Measurements from ENCODE around the gene CEPT1.
"Not testable (repeated sequence)": the region's sequence is repeated elsewhere in the genome, so short reads cannot be mapped to it uniquely, and the experiment has no call there.

CEPT1 gene

DNA sequence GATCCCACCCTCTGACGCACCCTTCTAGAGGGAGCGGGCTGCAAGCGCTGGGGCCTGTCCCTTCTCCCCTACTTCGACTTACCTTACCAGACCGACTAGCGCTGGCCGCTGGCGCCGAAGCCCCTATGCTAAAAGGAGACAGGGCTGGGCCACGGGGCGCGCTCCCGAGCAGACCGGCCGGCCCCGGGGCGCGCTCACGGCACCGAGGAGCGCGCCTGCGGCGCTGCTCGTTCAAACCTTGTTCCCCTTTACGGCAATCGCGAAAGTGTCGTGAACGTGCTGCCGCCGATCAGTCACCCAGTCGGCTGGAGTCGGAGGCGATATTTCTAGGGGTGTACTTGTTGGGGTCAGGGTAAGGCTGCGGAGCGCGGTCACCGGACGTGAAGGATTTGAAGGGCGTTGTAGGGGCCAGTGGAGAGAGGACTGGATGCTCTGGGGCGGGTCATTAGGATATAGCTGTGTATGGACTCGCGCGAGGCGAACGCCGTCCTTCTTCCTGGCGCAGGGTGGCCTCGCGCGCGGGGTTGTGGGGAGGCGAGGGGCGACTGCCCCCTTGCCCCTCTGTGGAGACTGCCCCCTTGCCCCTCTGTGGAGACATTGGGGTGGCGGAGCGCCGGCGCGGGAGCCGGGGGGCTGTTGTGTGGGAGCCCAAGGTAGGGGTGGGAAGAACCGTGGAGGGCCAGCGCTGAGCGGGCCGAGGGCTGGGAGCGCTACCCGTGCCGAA, at the start of gene CEPT1, which contains the start of gene DRAM2:
TSS of gene CEPT1 (plus strand) at position 268 of the 724 bp plus-strand sequence. CDS start 7,492 bp downstream, outside the sequence.
TSS of gene DRAM2 (minus strand) at position 138 of the 724 bp plus-strand sequence. CDS start 8,539 bp downstream, outside the sequence.
- Histone ChIP-seq H3K27ac (ENCODE audit: low read depth, low read length) (peak within 1 kb of the TSS; percentile 93), H3K9me3 (ENCODE audit: low read length) (no peaks in the 10 kb centered on the region), H3K27me3 (ENCODE audit: control insufficient read depth in 1 of 2, insufficient read depth in 2 of 2, low read length in 2 of 2) (no peaks in the 10 kb centered on the region), H3K9ac (ENCODE audit: low read length) (peak within 1 kb of the TSS; percentile 62), H3K4me3 (ENCODE audit: low read depth in 1 of 2, low read length in 2 of 2) (peak within 1 kb of the TSS; percentile 78 to 95), H3K36me3 (ENCODE audit: insufficient read depth, low read length) (peaks cover 2% of the 10 kb centered on the region), H3K4me1 (ENCODE audit: insufficient read depth, low read length) (peaks cover 15% of the 10 kb centered on the region)

DNA sequence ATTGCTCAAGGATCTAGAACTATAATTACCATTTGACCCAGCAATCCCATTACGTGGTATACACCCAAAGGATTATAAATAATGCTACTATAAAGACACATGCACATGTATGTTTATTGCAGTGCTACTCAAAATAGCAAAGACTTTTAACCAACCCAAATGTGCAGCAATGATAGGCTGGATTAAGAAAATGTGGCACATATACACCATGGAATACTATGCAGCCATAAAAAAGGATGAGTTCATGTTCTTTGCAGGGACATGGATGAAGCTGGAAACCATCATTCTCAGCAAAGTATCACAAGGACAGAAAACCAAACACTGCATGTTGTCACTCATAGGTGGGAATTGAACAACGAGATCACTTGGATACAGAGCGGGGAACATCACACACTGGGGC, 44.6 kb upstream of the CEPT1 start:
- H3K9me3 ChIP-seq (ENCODE audit: low read length); H3K27me3 ChIP-seq (ENCODE audit: control insufficient read depth in 1 of 2, insufficient read depth in 2 of 2, low read length in 2 of 2); H3K27ac ChIP-seq (ENCODE audit: low read depth, low read length); H3K4me1 ChIP-seq (ENCODE audit: insufficient read depth, low read length); H3K36me3 ChIP-seq (ENCODE audit: insufficient read depth, low read length); H3K4me3 ChIP-seq (ENCODE audit: low read depth in 1 of 2, low read length in 2 of 2); H3K9ac ChIP-seq (ENCODE audit: low read length): not testable (repeated sequence)

GRCh38 chr1:111097356-111098099, 42.5 kb upstream of the CEPT1 start:
- H3K27ac ChIP-seq (ENCODE audit: low read depth, low read length) = no peak overlapping the region
- H3K9me3 ChIP-seq (ENCODE audit: low read length) = peaks cover 3% of the 10 kb centered on the region
- no peak overlapping the region for H3K9ac ChIP-seq (ENCODE audit: low read length)
- no peaks in the 10 kb centered on the region for H3K36me3 ChIP-seq (ENCODE audit: insufficient read depth, low read length)
- H3K4me1 ChIP-seq (ENCODE audit: insufficient read depth, low read length) = no peaks in the 10 kb centered on the region
- H3K4me3 ChIP-seq (ENCODE audit: low read depth in 1 of 2, low read length in 2 of 2) = no peak overlapping the region
- H3K27me3 ChIP-seq (ENCODE audit: control insufficient read depth in 1 of 2, insufficient read depth in 2 of 2, low read length in 2 of 2) = no peaks in the 10 kb centered on the region

DNA sequence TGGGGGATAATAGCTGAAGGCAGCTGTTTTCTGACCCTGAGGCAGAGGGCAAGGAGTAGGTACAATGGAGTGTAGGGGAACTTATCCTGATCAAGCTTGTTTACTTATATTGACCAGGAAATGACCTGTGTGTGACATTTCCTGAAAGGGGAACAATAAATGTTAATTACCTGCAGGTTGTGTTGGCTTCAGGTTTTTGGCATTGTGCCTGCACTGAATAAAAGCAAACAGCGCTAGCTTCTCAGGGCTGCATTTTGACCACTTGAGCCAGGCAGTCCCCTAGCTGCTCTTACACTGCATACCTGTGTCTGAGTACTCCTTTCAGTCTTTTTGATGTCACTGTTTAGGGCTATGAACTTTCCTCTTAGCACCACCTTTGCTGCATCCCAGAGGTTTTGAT, 40.7 kb upstream of the CEPT1 start:
- Histone ChIP-seq H3K27ac (ENCODE audit: low read depth, low read length) (no peak overlapping the region), H3K27me3 (ENCODE audit: control insufficient read depth in 1 of 2, insufficient read depth in 2 of 2, low read length in 2 of 2) (no peaks in the 10 kb centered on the region), H3K9me3 (ENCODE audit: low read length) (peaks cover 3% of the 10 kb centered on the region), H3K36me3 (ENCODE audit: insufficient read depth, low read length) (no peaks in the 10 kb centered on the region), H3K9ac (ENCODE audit: low read length) (no peak overlapping the region), H3K4me1 (ENCODE audit: insufficient read depth, low read length) (no peaks in the 10 kb centered on the region), H3K4me3 (ENCODE audit: low read depth in 1 of 2, low read length in 2 of 2) (no peak overlapping the region)

GRCh38 chr1:111101854-111102642, 38.0 kb upstream of the CEPT1 start:
- Histone ChIP-seq H3K9ac (ENCODE audit: low read length) (no peak overlapping the region), H3K36me3 (ENCODE audit: insufficient read depth, low read length) (no peaks in the 10 kb centered on the region), H3K9me3 (ENCODE audit: low read length) (peaks cover 3% of the 10 kb centered on the region), H3K27me3 (ENCODE audit: control insufficient read depth in 1 of 2, insufficient read depth in 2 of 2, low read length in 2 of 2) (no peaks in the 10 kb centered on the region), H3K27ac (ENCODE audit: low read depth, low read length) (no peak overlapping the region), H3K4me1 (ENCODE audit: insufficient read depth, low read length) (no peaks in the 10 kb centered on the region), H3K4me3 (ENCODE audit: low read depth in 1 of 2, low read length in 2 of 2) (no peak overlapping the region)

GRCh38 chr1:111104981-111105380, 35.0 kb upstream of the CEPT1 start:
- Histone ChIP-seq H3K4me3 (ENCODE audit: low read depth in 1 of 2, low read length in 2 of 2) (no peak overlapping the region), H3K27ac (ENCODE audit: low read depth, low read length) (no peak overlapping the region), H3K27me3 (ENCODE audit: control insufficient read depth in 1 of 2, insufficient read depth in 2 of 2, low read length in 2 of 2) (no peaks in the 10 kb centered on the region), H3K36me3 (ENCODE audit: insufficient read depth, low read length) (no peaks in the 10 kb centered on the region), H3K9me3 (ENCODE audit: low read length) (peaks cover 6% of the 10 kb centered on the region), H3K4me1 (ENCODE audit: insufficient read depth, low read length) (no peaks in the 10 kb centered on the region), H3K9ac (ENCODE audit: low read length) (no peak overlapping the region)

GRCh38 chr1:111110197-111110899, 29.7 kb upstream of the CEPT1 start:
- Histone ChIP-seq H3K9me3 (ENCODE audit: low read length) (peaks cover 3% of the 10 kb centered on the region), H3K27ac (ENCODE audit: low read depth, low read length) (no peak overlapping the region)

GRCh38 chr1:111116496-111116895, 23.5 kb upstream of the CEPT1 start:
- H3K36me3 ChIP-seq (ENCODE audit: insufficient read depth, low read length) = peaks cover 26% of the 10 kb centered on the region
- no peak overlapping the region for H3K9ac ChIP-seq (ENCODE audit: low read length)
- H3K27ac ChIP-seq (ENCODE audit: low read depth, low read length) = no peak overlapping the region
- H3K9me3 ChIP-seq (ENCODE audit: low read length) = no peaks in the 10 kb centered on the region
- H3K4me1 ChIP-seq (ENCODE audit: insufficient read depth, low read length) = no peaks in the 10 kb centered on the region
- no peak overlapping the region for H3K4me3 ChIP-seq (ENCODE audit: low read depth in 1 of 2, low read length in 2 of 2)
- no peaks in the 10 kb centered on the region for H3K27me3 ChIP-seq (ENCODE audit: control insufficient read depth in 1 of 2, insufficient read depth in 2 of 2, low read length in 2 of 2)

More at GRCh38 chr1:111110197-111110899, 29.7 kb upstream of the CEPT1 start:
- H3K36me3 ChIP-seq (ENCODE audit: insufficient read depth, low read length) = no peaks in the 10 kb centered on the region
- no peaks in the 10 kb centered on the region for H3K27me3 ChIP-seq (ENCODE audit: control insufficient read depth in 1 of 2, insufficient read depth in 2 of 2, low read length in 2 of 2)
- no peaks in the 10 kb centered on the region for H3K4me1 ChIP-seq (ENCODE audit: insufficient read depth, low read length)
- H3K9ac ChIP-seq (ENCODE audit: low read length) = no peak overlapping the region
- H3K4me3 ChIP-seq (ENCODE audit: low read depth in 1 of 2, low read length in 2 of 2) = no peak overlapping the region

DNA sequence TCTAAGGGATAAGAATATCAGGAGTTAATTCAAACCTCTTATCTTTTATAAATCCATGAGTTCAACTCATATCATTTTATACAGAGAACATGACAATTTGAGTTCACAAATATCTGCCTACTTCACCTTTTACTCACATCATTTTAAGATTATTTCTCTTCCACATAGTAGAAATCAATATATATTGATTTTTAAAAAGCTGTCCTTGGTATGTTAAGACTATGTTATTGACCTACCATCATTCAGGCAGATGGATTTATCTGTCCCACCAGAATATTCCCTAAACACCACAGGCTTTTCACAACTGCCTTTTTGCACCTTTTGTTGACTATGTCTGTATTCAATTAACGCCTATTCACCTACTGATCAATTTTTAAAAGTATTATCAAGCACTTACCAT, 13.7 kb upstream of the CEPT1 start:
- no peak overlapping the region for H3K27ac ChIP-seq (ENCODE audit: low read depth, low read length)
- H3K9me3 ChIP-seq (ENCODE audit: low read length) = no peaks in the 10 kb centered on the region
- no peaks in the 10 kb centered on the region for H3K27me3 ChIP-seq (ENCODE audit: control insufficient read depth in 1 of 2, insufficient read depth in 2 of 2, low read length in 2 of 2)
- no peak overlapping the region for H3K4me3 ChIP-seq (ENCODE audit: low read depth in 1 of 2, low read length in 2 of 2)
- H3K36me3 ChIP-seq (ENCODE audit: insufficient read depth, low read length) = peaks cover 33% of the 10 kb centered on the region
- no peaks in the 10 kb centered on the region for H3K4me1 ChIP-seq (ENCODE audit: insufficient read depth, low read length)
- no peak overlapping the region for H3K9ac ChIP-seq (ENCODE audit: low read length)

DNA sequence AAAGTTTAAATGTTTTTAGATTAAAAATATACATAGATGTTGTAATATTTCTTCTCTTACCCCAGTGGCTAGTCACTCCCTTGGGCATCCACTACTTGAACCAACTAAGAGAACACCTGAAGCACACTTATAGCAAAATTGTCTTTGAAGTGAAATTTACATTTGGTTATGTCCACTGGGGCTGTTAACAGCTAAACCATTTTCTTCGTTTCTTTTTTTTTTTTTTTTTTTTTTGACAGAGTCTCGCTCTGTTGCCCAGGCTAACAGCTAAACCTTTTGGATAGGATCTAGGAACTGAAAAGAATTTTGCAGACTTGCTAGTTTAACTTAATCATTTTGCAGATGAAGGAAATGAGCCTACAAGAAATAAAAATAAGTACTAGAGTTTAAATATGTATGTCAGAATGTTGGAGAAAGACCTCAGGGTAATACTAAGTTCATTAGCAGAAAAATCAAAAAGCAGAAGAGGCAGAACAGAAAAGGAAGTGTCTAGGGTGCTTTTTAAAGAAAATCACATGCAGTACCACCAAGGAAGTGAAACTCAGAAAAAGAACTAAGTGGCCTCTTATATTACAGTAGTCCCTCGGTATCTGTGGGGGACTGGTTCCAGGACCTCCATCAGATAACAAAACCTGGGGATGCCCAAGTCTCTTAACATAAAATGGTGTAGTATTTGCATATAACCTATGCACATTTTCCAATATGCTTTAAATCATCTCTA, 11.9 kb upstream of the CEPT1 start:
- H3K27ac ChIP-seq (ENCODE audit: low read depth, low read length) = no peak overlapping the region
- no peak overlapping the region for H3K9ac ChIP-seq (ENCODE audit: low read length)
- no peaks in the 10 kb centered on the region for H3K9me3 ChIP-seq (ENCODE audit: low read length)
- no peaks in the 10 kb centered on the region for H3K27me3 ChIP-seq (ENCODE audit: control insufficient read depth in 1 of 2, insufficient read depth in 2 of 2, low read length in 2 of 2)
- no peaks in the 10 kb centered on the region for H3K4me1 ChIP-seq (ENCODE audit: insufficient read depth, low read length)
- H3K4me3 ChIP-seq (ENCODE audit: low read depth in 1 of 2, low read length in 2 of 2) = no peak overlapping the region
- peaks cover 33% of the 10 kb centered on the region for H3K36me3 ChIP-seq (ENCODE audit: insufficient read depth, low read length)
